Epithelial cell of proximal tubule (primary cell): Measurements from ENCODE around the gene GSTO2. TPM values are rescaled to one million over a fixed set of nuclear protein-coding genes. Genes with fewer than 3 reads are reported as not detected.
"Not testable (repeated sequence)": the region's sequence is repeated elsewhere in the genome, so short reads cannot be mapped to it uniquely, and the experiment has no call there.

ENCODE experiments used
- DNase-seq: peaks from one replicate; pipeline ENCODE4 v3.0.0-alpha.2; 2011; ENCODE audit warnings: low read depth
- H3K4me3 ChIP-seq: 2 replicates; pipeline ENCODE4 v1.5.1; 2011; ENCODE audit warnings: low read depth, mild to moderate bottlenecking, low read length
- CTCF ChIP-seq: conservative IDR thresholded peaks from 2 replicates; pipeline ENCODE4 v1.5.1; 2012; ENCODE audit warnings: low read depth, mild to moderate bottlenecking, low read length
- total RNA-seq: library from RNA; depleted of rRNA; stranded (reverse); fragments of >200 nt; gene quantifications from 2 replicates; pipeline ENCODE4 v1.2.3, GENCODE V29; 2015

The GSTO2 gene
- total RNA-seq, 1 donor from 2014 or later = 9.5 TPM

DNA sequence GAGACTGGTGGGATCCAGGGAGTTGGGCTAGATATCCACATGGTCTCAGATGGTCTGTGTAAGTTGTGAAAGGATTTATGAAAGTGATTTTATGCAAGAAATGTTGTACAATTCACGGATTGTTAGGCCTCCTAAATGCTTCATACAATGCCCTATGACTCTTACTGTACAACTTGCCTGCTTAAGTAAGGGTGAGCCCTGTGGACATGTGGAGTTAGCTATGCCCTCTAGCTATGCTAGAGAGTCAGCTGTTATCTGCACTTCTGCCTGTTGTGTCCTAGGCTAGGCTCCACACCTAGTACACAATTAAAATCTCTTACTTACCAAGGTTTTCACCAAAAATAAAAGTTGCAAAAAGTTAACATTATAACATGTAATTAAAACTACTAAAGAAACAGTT, 35.2 kb upstream of the GSTO2 start:
- no peak overlapping the region for H3K4me3 ChIP-seq
- DNase-seq = no peak
- no peak for TF ChIP-seq CTCF

DNA sequence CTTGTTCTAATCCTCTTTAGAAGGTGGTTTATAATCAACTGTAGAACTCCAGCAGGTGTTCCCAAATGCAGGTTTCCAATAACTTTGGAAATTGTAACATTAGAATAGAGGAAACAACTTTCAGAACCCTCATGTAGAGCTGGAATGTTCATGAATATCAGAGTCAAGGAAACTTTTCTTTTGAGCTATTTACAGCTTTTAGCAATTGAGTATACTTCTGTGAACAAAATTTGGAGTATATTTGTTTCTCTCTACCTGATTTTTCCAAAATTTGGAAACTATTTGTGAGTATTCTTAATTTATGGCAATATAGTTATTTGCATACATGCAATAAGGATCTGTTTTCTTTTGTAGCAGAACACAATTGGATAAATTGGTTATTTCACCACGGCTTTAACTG, 34.0 kb upstream of the GSTO2 start:
- no peak overlapping the region for H3K4me3 ChIP-seq
- DNase-seq = no peak
- no peak for TF ChIP-seq CTCF

DNA sequence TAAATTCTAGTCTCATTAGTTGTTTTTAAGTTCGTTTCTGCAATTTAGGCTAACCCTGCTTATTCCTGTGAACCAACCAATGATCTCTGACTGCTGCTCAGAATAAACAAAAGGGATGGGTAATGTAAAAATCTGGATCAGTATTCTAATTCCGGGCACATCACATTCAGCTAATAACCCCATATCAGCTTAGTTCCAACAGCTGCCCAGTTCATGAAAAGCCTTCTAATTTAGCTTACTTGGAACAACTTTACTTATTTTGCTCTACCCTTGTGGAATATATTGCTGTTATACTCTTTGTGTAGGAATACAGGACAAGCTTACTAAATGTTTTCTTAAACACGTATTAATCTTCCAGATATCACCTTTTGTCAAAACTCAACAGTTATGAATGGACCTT, 33.2 kb upstream of the GSTO2 start:
- DNase-seq = no peak
- no peak for TF ChIP-seq CTCF

GRCh38 chr10:104240078-104240477, 28.9 kb upstream of the GSTO2 start:
- DNase-seq = no peak
- TF ChIP-seq CTCF = no peak
- no peak overlapping the region for H3K4me3 ChIP-seq

More for the DNA sequence above, 33.2 kb upstream of the GSTO2 start:
- H3K4me3 ChIP-seq = no peak overlapping the region

DNA sequence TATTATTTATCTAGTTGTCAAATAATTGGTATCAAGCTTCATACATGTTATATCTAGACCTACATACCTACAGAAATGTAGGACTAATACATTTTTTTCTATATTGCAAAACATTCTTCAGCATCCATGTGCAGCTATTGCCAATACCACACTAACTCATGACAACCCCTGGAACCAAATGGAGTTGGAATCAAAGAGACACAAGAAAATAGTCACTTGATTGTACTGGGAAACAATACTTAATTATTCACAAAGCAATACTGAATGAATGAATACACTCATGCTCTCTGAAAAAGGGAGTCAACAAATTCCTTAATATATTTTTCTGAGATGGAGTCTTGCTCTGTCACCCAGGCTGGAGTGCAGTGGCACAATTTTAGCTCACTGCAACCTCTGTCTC, 26.4 kb upstream of the GSTO2 start:
- no peak for TF ChIP-seq CTCF
- DNase-seq = no peak
- H3K4me3 ChIP-seq = no peak overlapping the region

GRCh38 chr10:104243009-104243408, 26.0 kb upstream of the GSTO2 start:
- DNase-seq, H3K4me3 ChIP-seq: not testable (repeated sequence)

GRCh38 chr10:104243512-104243911, 25.5 kb upstream of the GSTO2 start:
- no peak for TF ChIP-seq CTCF
- no peak overlapping the region for H3K4me3 ChIP-seq

DNA sequence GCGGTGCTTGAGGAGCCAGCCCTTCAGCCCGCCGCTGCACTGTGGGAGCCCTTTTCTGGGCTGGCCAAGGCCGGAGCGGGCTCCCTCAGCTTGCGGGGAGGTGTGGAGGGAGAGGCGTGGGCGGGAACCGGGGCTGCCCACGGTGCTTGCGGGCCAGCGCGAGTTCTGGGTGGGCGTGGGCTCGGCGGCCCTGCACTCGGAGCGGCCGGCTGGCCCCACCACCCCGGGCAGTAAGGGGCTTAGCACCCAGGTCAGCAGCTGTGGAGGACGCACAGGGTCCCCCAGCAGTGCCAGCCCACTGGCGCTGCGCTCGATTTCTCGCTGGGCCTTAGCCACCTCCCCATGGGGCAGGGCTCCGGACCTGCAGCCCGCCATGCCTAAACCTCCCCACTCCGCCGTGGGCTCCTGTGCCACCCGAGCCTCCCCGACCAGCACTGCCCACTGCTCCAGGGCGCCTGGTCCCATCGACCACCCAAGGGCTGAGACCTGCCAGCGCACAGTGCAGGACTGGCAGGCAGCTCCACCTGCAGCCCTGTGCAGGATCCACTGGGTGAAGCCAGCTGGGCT, 23.8 kb upstream of the GSTO2 start:
- no peak for TF ChIP-seq CTCF
- DNase-seq = no peak
- no peak overlapping the region for H3K4me3 ChIP-seq

More at GRCh38 chr10:104243512-104243911, 25.5 kb upstream of the GSTO2 start:
- no peak for DNase-seq
